NK-92 (cell line): ENCODE results near the gene SNX32.

Experiments used
- DNase-seq: peaks from one replicate; lab custom pipeline; 2025; ENCODE audit not compliant: unreplicated experiment; lab: John Stamatoyannopoulos, UW

The SNX32 gene

DNA sequence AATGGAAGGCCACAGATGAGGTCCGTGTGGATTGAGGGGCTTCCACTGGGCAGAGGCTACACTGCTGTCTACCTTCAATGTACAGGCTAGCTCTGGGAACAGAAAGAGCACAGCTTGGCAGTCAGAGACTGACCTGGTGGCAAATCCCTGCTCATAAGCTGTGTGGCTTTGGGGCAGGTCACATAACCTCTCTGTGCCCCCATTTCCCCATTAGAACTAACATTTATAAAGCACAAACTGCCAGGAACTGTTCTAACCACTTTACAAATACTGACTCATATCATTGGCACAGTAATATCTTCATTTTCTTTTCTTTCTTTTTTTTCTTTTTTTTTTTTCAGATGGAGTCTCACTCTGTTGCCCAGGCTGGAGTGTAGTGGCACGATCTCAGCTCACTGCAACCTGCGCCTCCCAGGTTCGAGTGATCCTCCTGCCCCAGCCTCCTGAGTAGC, 63.3 kb downstream of the SNX32 start:
- DNase-seq: no peak

- DNase-seq: no peak
These were observed 65.0 kb downstream of the SNX32 start for GRCh38 chr11:65898656-65899355.

DNA sequence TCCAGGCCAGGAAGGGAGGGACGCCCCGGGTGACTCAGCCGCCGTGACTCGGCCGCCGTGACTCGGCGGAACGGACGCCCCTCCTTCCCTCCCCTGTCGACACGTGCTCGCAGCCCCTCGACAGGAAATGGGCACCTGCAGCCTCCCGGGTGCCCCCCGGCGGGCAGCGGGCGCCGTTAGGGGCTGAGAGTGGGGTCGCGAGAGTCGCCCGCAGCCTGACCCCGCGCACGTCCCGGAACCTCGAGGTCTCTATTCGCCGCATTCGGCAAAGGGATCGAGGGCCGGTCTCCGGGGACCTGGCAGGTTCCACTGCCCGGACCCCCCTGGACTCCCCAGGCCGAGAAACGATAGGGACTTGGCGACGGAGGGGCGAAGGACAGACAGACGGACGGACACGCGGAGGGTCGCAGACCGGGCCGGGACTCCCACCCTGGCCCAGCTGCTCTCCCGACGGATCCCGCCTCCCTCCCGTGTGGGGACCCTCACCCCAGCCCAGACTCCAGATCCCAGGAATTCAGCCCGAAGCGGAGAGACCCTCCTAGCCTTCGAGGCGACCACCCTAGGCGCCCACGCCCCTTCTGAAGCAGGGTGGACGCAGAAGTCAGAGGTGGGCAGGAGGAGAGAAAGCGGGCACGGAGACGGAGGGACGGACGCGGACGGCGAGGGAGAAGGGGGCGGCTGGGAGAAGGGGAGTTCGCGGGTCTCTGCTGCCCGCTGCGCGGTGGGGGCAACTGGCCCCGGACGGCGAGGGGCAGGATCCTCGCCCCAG, 65.8 kb downstream of the SNX32 start:
- no peak for DNase-seq

DNA sequence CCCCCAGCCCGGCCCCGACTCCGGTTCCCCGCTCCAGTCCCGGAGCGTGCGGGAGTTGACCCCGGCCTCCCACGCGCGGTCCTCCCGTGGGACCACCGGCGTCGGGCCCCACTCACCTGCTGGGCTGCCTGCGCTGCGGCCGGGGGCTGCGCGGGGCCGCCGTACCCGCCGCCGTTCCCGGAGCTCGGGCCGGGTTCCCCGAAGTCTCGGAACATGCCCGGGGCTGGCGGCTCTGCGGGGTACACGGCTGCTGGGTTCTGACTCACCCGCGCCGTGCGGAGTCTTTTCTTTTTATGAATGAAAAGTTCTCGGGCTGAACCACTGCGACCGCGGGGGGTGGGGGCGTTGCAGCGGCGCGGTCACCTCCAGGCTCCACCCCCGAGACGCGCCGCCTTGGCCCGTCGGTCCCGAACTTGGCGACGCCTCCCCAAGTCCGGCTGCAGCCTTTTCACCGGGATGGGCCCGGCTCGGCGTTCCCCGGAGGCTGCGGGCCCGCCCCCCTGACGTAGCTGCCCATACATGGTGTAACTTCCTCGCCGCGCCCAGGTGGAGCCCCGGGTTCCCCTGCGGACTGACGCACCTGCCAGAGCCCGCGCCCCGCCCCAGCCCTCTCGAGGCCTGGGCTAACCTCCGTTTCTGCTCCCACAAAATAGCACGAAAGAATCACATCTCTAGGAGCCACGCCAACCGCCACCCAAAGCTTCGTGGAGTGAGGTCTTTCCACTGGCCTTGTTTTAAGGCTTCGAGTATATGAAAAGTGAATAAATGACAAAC, 66.5 kb downstream of the SNX32 start, which contains the start of gene FOSL1:
TSS of gene FOSL1 (minus strand) at position 264 of the 774 bp plus-strand sequence. CDS start at position 215, 49 bp downstream.
- DNase-seq: no peak

DNA sequence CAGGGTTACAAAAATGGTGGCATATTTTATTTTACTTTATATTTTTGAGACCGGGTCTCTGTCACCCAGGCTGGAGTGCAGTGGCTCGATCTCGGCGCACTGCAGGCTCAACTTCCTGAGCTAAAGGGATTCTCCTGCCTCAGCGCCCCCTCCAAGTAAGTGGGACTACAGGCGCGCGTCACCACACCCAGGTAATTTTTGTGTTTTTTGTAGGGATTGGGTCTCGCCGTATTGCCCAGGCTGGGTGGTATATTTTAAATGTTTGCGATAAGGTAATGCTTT, 67.1 kb downstream of the SNX32 start:
- no peak for DNase-seq

- DNase-seq: no peak
These were observed 69.3 kb downstream of the SNX32 start for GRCh38 chr11:65903068-65903481.
